Measurements from ENCODE around the gene GARNL3. TPM values are rescaled to one million over a fixed set of nuclear protein-coding genes. Genes with fewer than 3 reads are reported as not detected.

GARNL3 gene
- total RNA-seq, 2 experiments from 2014 or later = 1.6 to 2.0 TPM

- peaks cover 12% of the 10 kb centered on the region for H3K4me1 Mint-ChIP-seq
- H3K27ac Mint-ChIP-seq = no peak overlapping the region
- H3K36me3 Mint-ChIP-seq (ENCODE audit: low read depth) = no peaks in the 10 kb centered on the region
- no peak for DNase-seq
- H3K27me3 Mint-ChIP-seq = peaks cover 26% of the 10 kb centered on the region
- no peak overlapping the region for H3K4me3 Mint-ChIP-seq
- H3K9me3 Mint-ChIP-seq = no peaks in the 10 kb centered on the region
- CTCF ChIA-PET = interaction anchor here (0.6 to 0.8 kb wide), 2 partner anchors 263 to 433 kb away, joined by 3 read pairs; no protein-coding TSS in a partner anchor
- POLR2A ChIA-PET = no interaction called here
Measured at GRCh38 chr9:127248241-127248640, 16.3 kb upstream of the GARNL3 start.

GRCh38 chr9:127249877-127250276, 14.7 kb upstream of the GARNL3 start:
- H3K36me3 Mint-ChIP-seq (ENCODE audit: low read depth) = no peaks in the 10 kb centered on the region
- ChIA-PET CTCF (interaction anchor here (0.6 to 0.9 kb wide), 2 partner anchors 34 to 779 kb away, joined by 3 to 4 read pairs; no protein-coding TSS in a partner anchor), POLR2A (no interaction called here)
- H3K9me3 Mint-ChIP-seq = no peaks in the 10 kb centered on the region
- no peak overlapping the region for H3K4me3 Mint-ChIP-seq
- H3K4me1 Mint-ChIP-seq = peaks cover 7% of the 10 kb centered on the region
- no peak overlapping the region for H3K27ac Mint-ChIP-seq
- peaks cover 34% of the 10 kb centered on the region for H3K27me3 Mint-ChIP-seq
- no peak for DNase-seq

- peaks cover 37% of the 10 kb centered on the region for H3K27me3 Mint-ChIP-seq
- H3K27ac Mint-ChIP-seq = no peak overlapping the region
- ChIA-PET CTCF (no interaction called here), POLR2A (interaction anchor here (0.9 kb wide), 1 partner anchor 27 kb away, joined by 6 read pairs; no protein-coding TSS in a partner anchor)
- no peaks in the 10 kb centered on the region for H3K36me3 Mint-ChIP-seq (ENCODE audit: low read depth)
- no peak for DNase-seq
- H3K9me3 Mint-ChIP-seq = no peaks in the 10 kb centered on the region
- H3K4me3 Mint-ChIP-seq = no peak overlapping the region
- H3K4me1 Mint-ChIP-seq = no peaks in the 10 kb centered on the region
Measured at GRCh38 chr9:127250896-127251391, 13.6 kb upstream of the GARNL3 start.

GRCh38 chr9:127252410-127253318, 11.9 kb upstream of the GARNL3 start:
- no peak overlapping the region for H3K27ac Mint-ChIP-seq
- no peaks in the 10 kb centered on the region for H3K4me1 Mint-ChIP-seq
- H3K27me3 Mint-ChIP-seq = peaks cover 40% of the 10 kb centered on the region
- H3K9me3 Mint-ChIP-seq = no peaks in the 10 kb centered on the region
- ChIA-PET POLR2A (no interaction called here), CTCF (interaction anchor here (1.0 kb wide), 1 partner anchor 251 kb away, joined by 3 read pairs; no protein-coding TSS in a partner anchor)
- H3K36me3 Mint-ChIP-seq (ENCODE audit: low read depth) = no peaks in the 10 kb centered on the region
- no peak for DNase-seq
- H3K4me3 Mint-ChIP-seq = no peak overlapping the region

GRCh38 chr9:127253446-127253845, 11.1 kb upstream of the GARNL3 start:
- Mint-ChIP-seq H3K36me3 (ENCODE audit: low read depth) (no peaks in the 10 kb centered on the region), H3K9me3 (no peaks in the 10 kb centered on the region), H3K27me3 (peaks cover 40% of the 10 kb centered on the region), H3K4me1 (no peaks in the 10 kb centered on the region), H3K4me3 (no peak overlapping the region), H3K27ac (no peak overlapping the region)
- DNase-seq = no peak
- CTCF ChIA-PET = no interaction called here
- POLR2A ChIA-PET = no interaction called here

GRCh38 chr9:127255692-127256091, 8.9 kb upstream of the GARNL3 start:
- H3K4me3 Mint-ChIP-seq = no peak overlapping the region
- no peaks in the 10 kb centered on the region for H3K9me3 Mint-ChIP-seq
- no peak overlapping the region for H3K27ac Mint-ChIP-seq
- peaks cover 36% of the 10 kb centered on the region for H3K27me3 Mint-ChIP-seq
- H3K4me1 Mint-ChIP-seq = no peaks in the 10 kb centered on the region
- ChIA-PET POLR2A (no interaction called here), CTCF (interaction anchor here (1.7 kb wide), 1 partner anchor 45 kb away, joined by 4 read pairs; no protein-coding TSS in a partner anchor)
- H3K36me3 Mint-ChIP-seq (ENCODE audit: low read depth) = no peaks in the 10 kb centered on the region
- DNase-seq = no peak

- ChIA-PET CTCF (interaction anchor here (1.7 kb wide), 1 partner anchor 45 kb away, joined by 4 read pairs; no protein-coding TSS in a partner anchor), POLR2A (no interaction called here)
- DNase-seq = no peak
- H3K27me3 Mint-ChIP-seq = peaks cover 34% of the 10 kb centered on the region
- H3K9me3 Mint-ChIP-seq = no peaks in the 10 kb centered on the region
- no peaks in the 10 kb centered on the region for H3K36me3 Mint-ChIP-seq (ENCODE audit: low read depth)
- H3K4me1 Mint-ChIP-seq = no peaks in the 10 kb centered on the region
- H3K4me3 Mint-ChIP-seq = no peak overlapping the region
- no peak overlapping the region for H3K27ac Mint-ChIP-seq
Measured at GRCh38 chr9:127256324-127256723, 8.2 kb upstream of the GARNL3 start.

GRCh38 chr9:127258606-127259471, 5.7 kb upstream of the GARNL3 start:
- ChIA-PET CTCF (interaction anchor here (1.2 kb wide), 1 partner anchor 109 kb away, joined by 5 read pairs; no protein-coding TSS in a partner anchor), POLR2A (no interaction called here)
- no peak for DNase-seq
- no peak overlapping the region for H3K27ac Mint-ChIP-seq
- H3K27me3 Mint-ChIP-seq = peaks cover 17% of the 10 kb centered on the region
- no peaks in the 10 kb centered on the region for H3K4me1 Mint-ChIP-seq
- no peak overlapping the region for H3K4me3 Mint-ChIP-seq
- H3K9me3 Mint-ChIP-seq = no peaks in the 10 kb centered on the region
- no peaks in the 10 kb centered on the region for H3K36me3 Mint-ChIP-seq (ENCODE audit: low read depth)

- H3K4me3 Mint-ChIP-seq = no peak overlapping the region
- CTCF ChIA-PET = interaction anchor here (1.2 kb wide), 1 partner anchor 8 kb away, joined by 3 read pairs; no protein-coding TSS in a partner anchor
- no peaks in the 10 kb centered on the region for H3K4me1 Mint-ChIP-seq
- H3K36me3 Mint-ChIP-seq (ENCODE audit: low read depth) = no peaks in the 10 kb centered on the region
- DNase-seq = peak; percentile 2
- no peak overlapping the region for H3K27ac Mint-ChIP-seq
- POLR2A ChIA-PET = no interaction called here
- H3K9me3 Mint-ChIP-seq = no peaks in the 10 kb centered on the region
- peaks cover 8% of the 10 kb centered on the region for H3K27me3 Mint-ChIP-seq
Measured at GRCh38 chr9:127262602-127263001, 2.0 kb upstream of the GARNL3 start.

GRCh38 chr9:127263237-127263636, 1.3 kb upstream of the GARNL3 start:
- Mint-ChIP-seq H3K27me3 (peaks cover 10% of the 10 kb centered on the region), H3K4me1 (no peaks in the 10 kb centered on the region), H3K36me3 (ENCODE audit: low read depth) (no peaks in the 10 kb centered on the region), H3K4me3 (no peak overlapping the region), H3K9me3 (no peaks in the 10 kb centered on the region), H3K27ac (no peak overlapping the region)
- CTCF ChIA-PET = interaction anchor here (1.2 kb wide), 1 partner anchor 8 kb away, joined by 3 read pairs; no protein-coding TSS in a partner anchor
- POLR2A ChIA-PET = no interaction called here
- DNase-seq = no peak

- Mint-ChIP-seq H3K27ac (no peak overlapping the region), H3K4me1 (no peaks in the 10 kb centered on the region), H3K36me3 (ENCODE audit: low read depth) (no peaks in the 10 kb centered on the region), H3K4me3 (no peak overlapping the region), H3K27me3 (peaks cover 12% of the 10 kb centered on the region), H3K9me3 (no peaks in the 10 kb centered on the region)
- DNase-seq = no peak
- ChIA-PET POLR2A (no interaction called here), CTCF (interaction anchor here (1.2 kb wide), 1 partner anchor 9 kb away, joined by 3 read pairs; no protein-coding TSS in a partner anchor)
Measured at GRCh38 chr9:127263664-127264063, 910 bp upstream of the GARNL3 start.

- H3K9me3 Mint-ChIP-seq = no peaks in the 10 kb centered on the region
- POLR2A ChIA-PET = no interaction called here
- CTCF ChIA-PET = interaction anchor here (0.6 kb wide), 2 partner anchors 52 to 415 kb away, joined by 3 to 4 read pairs; no protein-coding TSS in a partner anchor
- H3K4me1 Mint-ChIP-seq = no peaks in the 10 kb centered on the region
- H3K36me3 Mint-ChIP-seq (ENCODE audit: low read depth) = no peaks in the 10 kb centered on the region
- DNase-seq = no peak
- H3K4me3 Mint-ChIP-seq = no peak overlapping the region
- H3K27me3 Mint-ChIP-seq = peaks cover 21% of the 10 kb centered on the region
- no peak overlapping the region for H3K27ac Mint-ChIP-seq
Measured at GRCh38 chr9:127267793-127268525, 3.4 kb downstream of the GARNL3 start.

Data from activated CD4-positive, alpha-beta T cell treated with anti-CD3 and anti-CD28 coated beads, Interleukin-2, amount 10 ng/mL, durations not matched to agents 7 days and 5 days (primary cell).